ENCODE results near the gene LITAFD. TPM values are rescaled to one million over a fixed set of nuclear protein-coding genes. Genes with fewer than 3 reads are reported as not detected.

LITAFD gene
- total and polyA plus RNA-seq, 2 experiments from 2014 or later, result not detected

- H3K36me3 ChIP-seq (ENCODE audit: low read depth), result peaks cover 79% of the 10 kb centered on the region
- in situ Hi-C loops (cut with MboI), result no loop called here
- TF ChIP-seq EZH2phosphoT487 (IDR thresholded peaks at IDR 0.05; ENCODE audit: insufficient read depth, low read depth) (no peak), EZH2 (IDR thresholded peaks at IDR 0.05; ENCODE audit: insufficient read depth, poor library complexity, severe bottlenecking) (no peak)
Measured at GRCh38 chr16:8904018-8904430, 21.9 kb downstream of the LITAFD start.

GRCh38 chr16:8905168-8905762, 23.1 kb downstream of the LITAFD start:
- Histone ChIP-seq H4K20me1 (ENCODE audit: insufficient read depth) (peaks cover 10% of the 10 kb centered on the region), H3K9me2 (ENCODE audit: insufficient read depth) (no peaks in the 10 kb centered on the region), H3F3A (ENCODE audit: insufficient read depth) (0 out of 2 replicates have a peak, but pooled peaks cover 13% of the 10 kb centered on the region), H3K4me1 (ENCODE audit: insufficient read depth) (peaks cover 6% of the 10 kb centered on the region; the same call in 1 of the 2 replicates), H3K4me3 (no peak overlapping the region), H3K27ac (no peak overlapping the region), H3K79me2 (ENCODE audit: insufficient read depth) (peaks cover 40% of the 10 kb centered on the region), H3K27me3 (replicated peaks; ENCODE audit: insufficient read depth) (no peaks in the 10 kb centered on the region), H3K4me2 (ENCODE audit: unreplicated experiment) (no peak overlapping the region), H3K36me3 (ENCODE audit: low read depth) (peaks cover 69% of the 10 kb centered on the region), H2AFZ (no peak overlapping the region), H3K9ac (no peak overlapping the region), H3K9me3 (ENCODE audit: low read depth) (no peaks in the 10 kb centered on the region)
- DNase-seq, result peak; percentile 56
- in situ Hi-C loops (cut with MboI), result no loop called here
- TF ChIP-seq EZH2 (IDR thresholded peaks at IDR 0.05; ENCODE audit: insufficient read depth, poor library complexity, severe bottlenecking) (no peak), EZH2phosphoT487 (IDR thresholded peaks at IDR 0.05; ENCODE audit: insufficient read depth, low read depth) (no peak)
- 83 to 85% methylated on average over 13 of the region's 13 CpGs for WGBS, 2 experiments (ENCODE audit: low coverage in 1 of 2, low lambda C conversion rate in 2 of 2, missing lambda C conversion rate in 2 of 2)

More at GRCh38 chr16:8904018-8904430, 21.9 kb downstream of the LITAFD start:
- H3K9ac ChIP-seq, result no peak overlapping the region
- H3K27me3 ChIP-seq (replicated peaks; ENCODE audit: insufficient read depth), result no peaks in the 10 kb centered on the region
- peaks cover 6% of the 10 kb centered on the region; the same call in 1 of the 2 replicates for H3K4me1 ChIP-seq (ENCODE audit: insufficient read depth)
- 0 out of 2 replicates have a peak, but pooled peaks cover 13% of the 10 kb centered on the region for H3F3A ChIP-seq (ENCODE audit: insufficient read depth)
- no peak for DNase-seq
- no peak overlapping the region for H3K4me3 ChIP-seq
- H3K4me2 ChIP-seq (ENCODE audit: unreplicated experiment), result no peak overlapping the region
- no peak overlapping the region for H3K27ac ChIP-seq
- H2AFZ ChIP-seq, result no peak overlapping the region
- H3K79me2 ChIP-seq (ENCODE audit: insufficient read depth), result peaks cover 28% of the 10 kb centered on the region
- no peaks in the 10 kb centered on the region for H3K9me2 ChIP-seq (ENCODE audit: insufficient read depth)
- H4K20me1 ChIP-seq (ENCODE audit: insufficient read depth), result peaks cover 10% of the 10 kb centered on the region
- WGBS, 2 experiments (ENCODE audit: low coverage in 1 of 2, low lambda C conversion rate in 2 of 2, missing lambda C conversion rate in 2 of 2), result 78 to 90% methylated on average over 8 of the region's 8 CpGs
- no peaks in the 10 kb centered on the region for H3K9me3 ChIP-seq (ENCODE audit: low read depth)

GRCh38 chr16:8905795-8906591, 23.8 kb downstream of the LITAFD start:
- Histone ChIP-seq H3K4me3 (no peak overlapping the region), H3K27me3 (replicated peaks; ENCODE audit: insufficient read depth) (no peaks in the 10 kb centered on the region), H3K4me1 (ENCODE audit: insufficient read depth) (peaks cover 6% of the 10 kb centered on the region; the same call in 1 of the 2 replicates), H3K9ac (no peak overlapping the region), H3K36me3 (ENCODE audit: low read depth) (peaks cover 67% of the 10 kb centered on the region), H4K20me1 (ENCODE audit: insufficient read depth) (peaks cover 10% of the 10 kb centered on the region), H3K9me2 (ENCODE audit: insufficient read depth) (no peaks in the 10 kb centered on the region), H3K9me3 (ENCODE audit: low read depth) (no peaks in the 10 kb centered on the region), H3K27ac (no peak overlapping the region), H3K4me2 (ENCODE audit: unreplicated experiment) (no peak overlapping the region), H2AFZ (no peak overlapping the region), H3F3A (ENCODE audit: insufficient read depth) (peaks cover 13% of the 10 kb centered on the region; the same call in 1 of the 2 replicates), H3K79me2 (ENCODE audit: insufficient read depth) (peaks cover 47% of the 10 kb centered on the region)
- no peak for TF ChIP-seq EZH2 (IDR thresholded peaks at IDR 0.05; ENCODE audit: insufficient read depth, poor library complexity, severe bottlenecking)
- TF ChIP-seq EZH2phosphoT487 (IDR thresholded peaks at IDR 0.05; ENCODE audit: insufficient read depth, low read depth), result no peak
- in situ Hi-C loops (cut with MboI), result no loop called here
- no peak for DNase-seq
- 89% methylated on average over 14 of the region's 14 CpGs for WGBS, 2 experiments (ENCODE audit: low coverage in 1 of 2, low lambda C conversion rate in 2 of 2, missing lambda C conversion rate in 2 of 2)

- no peak for DNase-seq
- WGBS, 2 experiments (ENCODE audit: low coverage in 1 of 2, low lambda C conversion rate in 2 of 2, missing lambda C conversion rate in 2 of 2), result 78 to 87% methylated on average over 4 of the region's 4 CpGs
- Histone ChIP-seq H3K9ac (no peak overlapping the region), H3F3A (ENCODE audit: insufficient read depth) (peaks cover 13% of the 10 kb centered on the region; the same call in 1 of the 2 replicates), H3K4me3 (no peak overlapping the region), H3K36me3 (ENCODE audit: low read depth) (peaks cover 65% of the 10 kb centered on the region), H4K20me1 (ENCODE audit: insufficient read depth) (peaks cover 10% of the 10 kb centered on the region), H3K4me2 (ENCODE audit: unreplicated experiment) (no peak overlapping the region), H3K27me3 (replicated peaks; ENCODE audit: insufficient read depth) (no peaks in the 10 kb centered on the region), H3K9me2 (ENCODE audit: insufficient read depth) (no peaks in the 10 kb centered on the region), H3K79me2 (ENCODE audit: insufficient read depth) (peaks cover 58% of the 10 kb centered on the region), H2AFZ (no peak overlapping the region), H3K4me1 (ENCODE audit: insufficient read depth) (peaks cover 6% of the 10 kb centered on the region; the same call in 1 of the 2 replicates), H3K27ac (peak overlapping the region; percentile 8; the same call in 1 of the 2 replicates), H3K9me3 (ENCODE audit: low read depth) (no peaks in the 10 kb centered on the region)
- TF ChIP-seq EZH2 (IDR thresholded peaks at IDR 0.05; ENCODE audit: insufficient read depth, poor library complexity, severe bottlenecking), result no peak
- TF ChIP-seq EZH2phosphoT487 (IDR thresholded peaks at IDR 0.05; ENCODE audit: insufficient read depth, low read depth), result no peak
- in situ Hi-C loops (cut with MboI), result no loop called here
Measured at GRCh38 chr16:8907096-8907495, 24.9 kb downstream of the LITAFD start.

All from GM23248 (cell line).